HepG2 (cell line): ENCODE results near the gene CLEC4M. TPM values are rescaled to one million over a fixed set of nuclear protein-coding genes. Genes with fewer than 3 reads are reported as not detected.

ENCODE experiments used
- GZF1 ChIP-seq: sonication (generic); formaldehyde crosslinking; IDR thresholded peaks from 2 replicates; pipeline ENCODE4 v1.5.1; 2020; ENCODE audit warnings: mild to moderate bottlenecking, missing genetic modification reagents
- MTERF4 ChIP-seq: sonication (generic); formaldehyde crosslinking; IDR thresholded peaks from 2 replicates; pipeline ENCODE4 v1.8.0; 2023; ENCODE audit warnings: mild to moderate bottlenecking, missing genetic modification reagents
- MXD4 ChIP-seq: IDR thresholded peaks from 2 replicates; pipeline ENCODE4 v1.6.1; 2016; ENCODE audit warnings: mild to moderate bottlenecking, missing biosample characterization, missing genetic modification reagents
- TGIF2 ChIP-seq: IDR thresholded peaks from 2 replicates; pipeline ENCODE4 v1.6.1; 2016; ENCODE audit warnings: control low read depth, missing compliant biosample characterization
- ZBTB40 ChIP-seq, 2 experiments: fragments of 450-650 bp in 1 of 2; sonication (generic) in 1 of 2; formaldehyde crosslinking in 1 of 2; IDR thresholded peaks; 2 replicates each; pipeline versions ENCODE4 v1.6.1 to v1.8.0; 2016 to 2022; ENCODE audit warnings: antibody characterized with exemption in 1 of 2, mild to moderate bottlenecking in 1 of 2, missing genetic modification reagents in 1 of 2
- ZNF276 ChIP-seq: sonication (generic); formaldehyde crosslinking; IDR thresholded peaks from 2 replicates; pipeline ENCODE4 v1.4.0; 2020; ENCODE audit warnings: mild to moderate bottlenecking, low read depth, missing genetic modification reagents
- ZNF747 ChIP-seq: sonication (generic); formaldehyde crosslinking; IDR thresholded peaks from 2 replicates; pipeline ENCODE4 v1.8.1; 2023; ENCODE audit warnings: missing genetic modification reagents, mild to moderate bottlenecking, borderline replicate concordance
- polyA plus RNA-seq, 8 experiments: library from polyadenylated mRNA; depleted of rRNA in 3 of 8; stranded (reverse) in 7 of 8; unstranded in 1 of 8; fragments of >200 nt; fragmentation: Illumina TruSeq in 4 of 8; extraction: Trizol in 4 of 8; gene quantifications; 2 replicates each; pipeline versions ENCODE4 v1.2.1 to v1.2.3, GENCODE V29; 2011 to 2016; ENCODE audit warnings: low read depth in 4 of 8, missing spikeins in 1 of 8, mixed read lengths in 1 of 8; ENCODE audit not compliant: insufficient read depth in 1 of 8
- total RNA-seq, 5 experiments: library from RNA; depleted of rRNA; stranded (reverse); fragments of >200 nt; fragmentation: Illumina TruSeq; extraction: Trizol; gene quantifications; 2 replicates each; pipeline ENCODE4 v1.2.3, GENCODE V29; 2016; ENCODE audit warnings: low read depth in 1 of 5

CLEC4M gene
- total and polyA plus RNA-seq, 2 of the 13 experiments (the other 11 are each of a cell fraction or from before 2014, with no cell fraction given), result not detected

- no peak for TF ChIP-seq GZF1 (CRISPR knock-in tag)
- TF ChIP-seq MXD4 (CRISPR knock-in tag), result no peak
- TF ChIP-seq ZNF276 (CRISPR knock-in tag), result no peak
- TF ChIP-seq ZBTB40 (IDR thresholded peaks at IDR 0.05), result no peak
- TF ChIP-seq ZBTB40 (CRISPR knock-in tag; IDR thresholded peaks at IDR 0.05), result no peak
- TF ChIP-seq ZNF747 (CRISPR knock-in tag), result no peak
- TF ChIP-seq MTERF4, result no peak
- no peak for TF ChIP-seq TGIF2 (CRISPR knock-in tag)
These were observed 29.7 kb upstream of the CLEC4M start (continued) for GRCh38 chr19:7733376-7733775.
